A549 treated with CpdA at 1 μM for 4 hours (cell line): ENCODE data around the gene NUP58. TPM values are rescaled to one million over a fixed set of nuclear protein-coding genes. Genes with fewer than 3 reads are reported as not detected.

Experiments used
- total RNA-seq: library from RNA; stranded (reverse); fragments of 200-300 nt; extraction: Qiagen RNA extraction; gene quantifications from 5 replicates; pipeline ENCODE4 v1.2.3, GENCODE V29; 2022; ENCODE audit warnings: low read depth

The NUP58 gene
- 19.1 to 24.2 TPM (median 19.5 TPM) in 5 replicates for total RNA-seq

GRCh38 chr13:25301347-25302113, at the start of gene NUP58:
TSS of gene NUP58 (plus strand) at chr13:25301625. CDS start at chr13:25301774, 149 bp downstream.

GRCh38 chr13:25286969-25287961, 14.2 kb upstream of the NUP58 start, which contains the start of gene MTMR6:
TSS of gene MTMR6 (minus strand) at chr13:25287488. CDS start at chr13:25287247, 241 bp downstream.

DNA sequence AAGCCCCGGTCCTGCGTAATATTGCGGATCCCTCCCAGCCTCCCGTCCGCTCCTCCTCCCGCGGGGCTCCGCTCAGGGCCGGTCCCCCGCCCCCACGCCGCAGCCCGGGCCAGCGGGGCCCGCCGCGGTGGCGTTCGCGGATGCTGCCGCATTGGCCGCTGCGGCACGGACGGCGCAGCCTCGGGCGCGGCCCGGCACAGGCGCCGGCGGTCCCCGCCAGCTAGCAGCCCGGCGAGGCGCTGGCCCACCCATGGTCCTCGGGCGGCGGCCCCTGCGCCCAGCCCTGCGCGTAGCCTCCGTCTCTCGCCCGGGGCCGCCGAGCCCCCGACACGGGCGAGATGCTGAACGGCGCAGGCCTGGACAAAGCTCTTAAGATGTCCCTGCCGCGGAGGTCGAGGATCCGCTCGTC, 70.5 kb downstream of the NUP58 start, which contains the start of gene ATP8A2:
Gene ATP8A2 (plus strand): TSS at position 100 of the 409 bp plus-strand sequence. CDS start 239 bp downstream, at position 339.

Other genes starting within 250 kb of the NUP58 start
- gene PABPC3, start 205.5 kb upstream of the NUP58 start, total RNA-seq = 0.10 to 0.17 TPM (median 0.13 TPM) in 5 replicates
- gene AMER2, start 129.3 kb upstream of the NUP58 start, total RNA-seq = not detected in 5 replicates
- gene MTMR6, start 14.1 kb upstream of the NUP58 start, total RNA-seq = 8.5 to 9.4 TPM (median 8.6 TPM) in 5 replicates
- not detected in 5 replicates for gene ATP8A2, start 70.3 kb downstream of the NUP58 start, total RNA-seq